Measurements from ENCODE around the gene FERMT3. TPM values are rescaled to one million over a fixed set of nuclear protein-coding genes. Genes with fewer than 3 reads are reported as not detected.
"Not testable (repeated sequence)": the region's sequence is repeated elsewhere in the genome, so short reads cannot be mapped to it uniquely, and the experiment has no call there.

FERMT3 gene
- polyA plus RNA-seq, 3 donors: 289 to 421 (median 310) TPM

DNA sequence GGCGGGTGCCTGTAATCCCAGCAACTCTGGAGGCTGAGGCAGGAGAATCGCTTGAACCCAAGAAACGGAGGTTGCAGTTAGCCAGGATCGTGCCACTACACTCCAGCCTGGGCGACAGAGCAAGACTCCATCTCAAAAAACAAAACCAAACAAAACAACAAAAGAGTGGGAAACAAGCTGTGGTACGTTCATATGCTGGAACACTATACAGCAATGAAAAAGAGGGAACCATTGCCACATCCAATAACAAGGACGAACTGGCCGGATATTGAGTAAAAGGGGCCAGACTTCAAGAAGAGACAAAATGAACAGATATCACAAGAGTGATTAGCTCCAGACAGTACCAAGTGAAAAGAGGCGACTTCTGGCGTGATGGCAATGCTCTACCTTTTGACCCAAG, 45.5 kb upstream of the FERMT3 start:
- no peak overlapping the region for H3K4me3 ChIP-seq (replicated peaks in 1 of 3; ENCODE audit: low read depth in 2 of 3, low read length in 3 of 3)
- no peak overlapping the region for H3K27ac ChIP-seq (ENCODE audit: low read depth in 1 of 2, low read length in 2 of 2)
- H4K20me1 ChIP-seq (ENCODE audit: insufficient read depth, low read length): no peaks in the 10 kb centered on the region
- no peaks in the 10 kb centered on the region for H3K9me3 ChIP-seq (replicated peaks in 1 of 2; ENCODE audit: control insufficient read depth in 1 of 2, insufficient read depth in 1 of 2, low read length in 2 of 2)
- H3K79me2 ChIP-seq (ENCODE audit: insufficient read depth, low read length): no peaks in the 10 kb centered on the region
- H3K4me3 Mint-ChIP-seq: no peak overlapping the region
- H3K4me2 ChIP-seq (replicated peaks; ENCODE audit: extremely low read depth, low read length, poor library complexity, severe bottlenecking): no peak overlapping the region
- peaks cover 0 to 2% (median 0%) of the 10 kb centered on the region in 7 donors for H3K9me3 Mint-ChIP-seq
- H3K36me3 Mint-ChIP-seq: peaks cover 0 to 2% of the 10 kb centered on the region in 2 donors
- intact Hi-C loops (cut with micrococcal nuclease): no loop called here
- no peaks in the 10 kb centered on the region for H3K27me3 ChIP-seq (ENCODE audit: control insufficient read depth in 2 of 2, insufficient read depth in 2 of 2, low read length in 2 of 2)
- no peak overlapping the region for H2AFZ ChIP-seq (ENCODE audit: insufficient read depth, low read depth, low read length, poor library complexity, severe bottlenecking)
- no peak overlapping the region for H3K9ac ChIP-seq (ENCODE audit: insufficient read depth, low read length, poor library complexity, severe bottlenecking)
- peaks cover 6 to 11% (median 10%) of the 10 kb centered on the region in 3 donors for H3K27me3 Mint-ChIP-seq (ENCODE audit: low read depth in 3 of 3)
- no peaks in the 10 kb centered on the region for H3K36me3 ChIP-seq (replicated peaks in 1 of 2; ENCODE audit: control insufficient read depth in 1 of 2, insufficient read depth in 2 of 2, low read length in 2 of 2)
- no peak overlapping the region for H3K27ac Mint-ChIP-seq
- DNase-seq: no peak
- peaks cover 10 to 15% of the 10 kb centered on the region in 2 donors for H3K4me1 ChIP-seq (ENCODE audit: control insufficient read depth in 1 of 2, insufficient read depth in 2 of 2, low read length in 2 of 2)
- H3K4me1 Mint-ChIP-seq: peaks cover 10% of the 10 kb centered on the region
- TF ChIP-seq CTCF (IDR thresholded peaks at IDR 0.05): no peak
- 90% methylated on average over 6 of the region's 10 CpGs for WGBS (ENCODE audit: insufficient coverage)

DNA sequence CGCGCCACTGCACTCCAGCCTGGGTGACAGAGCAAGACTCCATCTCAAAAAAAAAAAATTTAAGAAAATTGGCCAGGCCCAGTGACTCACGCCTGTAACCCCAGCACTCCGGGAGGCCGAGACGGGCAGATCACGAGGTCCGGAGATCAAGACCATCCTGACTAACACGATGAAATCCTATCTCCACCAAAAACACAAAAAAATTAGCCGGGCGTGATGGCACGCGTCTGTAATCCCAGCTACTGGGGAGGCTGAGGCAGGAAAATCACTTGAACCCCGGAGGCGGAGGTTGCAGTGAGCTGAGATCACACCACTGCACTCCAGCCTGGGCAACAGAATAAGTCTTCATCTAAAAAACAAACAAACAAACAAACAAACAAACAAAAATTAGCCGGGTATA, 43.8 kb upstream of the FERMT3 start:
- H2AFZ ChIP-seq (ENCODE audit: insufficient read depth, low read depth, low read length, poor library complexity, severe bottlenecking); intact Hi-C loops (cut with micrococcal nuclease); H3K9me3 ChIP-seq (replicated peaks in 1 of 2; ENCODE audit: control insufficient read depth in 1 of 2, insufficient read depth in 1 of 2, low read length in 2 of 2); H3K27ac ChIP-seq (ENCODE audit: low read depth in 1 of 2, low read length in 2 of 2); H4K20me1 ChIP-seq (ENCODE audit: insufficient read depth, low read length); DNase-seq; H3K27me3 ChIP-seq (ENCODE audit: control insufficient read depth in 2 of 2, insufficient read depth in 2 of 2, low read length in 2 of 2); H3K4me2 ChIP-seq (replicated peaks; ENCODE audit: extremely low read depth, low read length, poor library complexity, severe bottlenecking); H3K9me3 Mint-ChIP-seq; H3K36me3 Mint-ChIP-seq; H3K36me3 ChIP-seq (replicated peaks in 1 of 2; ENCODE audit: control insufficient read depth in 1 of 2, insufficient read depth in 2 of 2, low read length in 2 of 2); H3K79me2 ChIP-seq (ENCODE audit: insufficient read depth, low read length); H3K9ac ChIP-seq (ENCODE audit: insufficient read depth, low read length, poor library complexity, severe bottlenecking); H3K27ac Mint-ChIP-seq; H3K4me3 Mint-ChIP-seq; H3K4me3 ChIP-seq (replicated peaks in 1 of 3; ENCODE audit: low read depth in 2 of 3, low read length in 3 of 3): not testable (repeated sequence)
- peaks cover 13 to 22% of the 10 kb centered on the region in 2 donors for H3K4me1 ChIP-seq (ENCODE audit: control insufficient read depth in 1 of 2, insufficient read depth in 2 of 2, low read length in 2 of 2)
- peaks cover 13% of the 10 kb centered on the region for H3K4me1 Mint-ChIP-seq
- peaks cover 4 to 12% (median 12%) of the 10 kb centered on the region in 3 donors for H3K27me3 Mint-ChIP-seq (ENCODE audit: low read depth in 3 of 3)
- WGBS (ENCODE audit: insufficient coverage): 100% methylated on average over 6 of the region's 16 CpGs

Measured in CD14-positive monocyte (primary cell).